ENCODE results near the gene DLGAP1.
A peak's percentile ranks its signal among the peaks of the same experiment; 100 is the strongest.
"Not testable (repeated sequence)": the region's sequence is repeated elsewhere in the genome, so short reads cannot be mapped to it uniquely, and the experiment has no call there.

DLGAP1 gene

GRCh38 chr18:3720818-3721545, 734.1 kb downstream of the DLGAP1 start:
- DNase-seq (ENCODE audit: low spot score) = peak; percentile 8

- no peak for DNase-seq (ENCODE audit: low spot score)
Measured at GRCh38 chr18:3720159-3720558, 734.9 kb downstream of the DLGAP1 start.

- DNase-seq (ENCODE audit: low spot score) = no peak
Measured at GRCh38 chr18:3717376-3718025, 737.6 kb downstream of the DLGAP1 start.

- no peak for DNase-seq (ENCODE audit: low spot score)
Measured at GRCh38 chr18:3716116-3716660, 738.9 kb downstream of the DLGAP1 start.

- DNase-seq (ENCODE audit: low spot score) = no peak
Measured at GRCh38 chr18:3715231-3716080, 739.7 kb downstream of the DLGAP1 start.

- DNase-seq (ENCODE audit: low spot score) = no peak
Measured at GRCh38 chr18:3713708-3714107, 741.4 kb downstream of the DLGAP1 start.

GRCh38 chr18:3713166-3713565, 741.9 kb downstream of the DLGAP1 start:
- DNase-seq (ENCODE audit: low spot score) = no peak

- DNase-seq (ENCODE audit: low spot score) = no peak
Measured at GRCh38 chr18:3712491-3712890, 742.6 kb downstream of the DLGAP1 start.

GRCh38 chr18:3710712-3711301, 744.3 kb downstream of the DLGAP1 start:
- DNase-seq (ENCODE audit: low spot score) = peak; percentile 81

- no peak for DNase-seq (ENCODE audit: low spot score)
Measured at GRCh38 chr18:3709205-3709604, 745.9 kb downstream of the DLGAP1 start.

- DNase-seq (ENCODE audit: low spot score) = no peak
Measured at GRCh38 chr18:3706279-3707097, 748.6 kb downstream of the DLGAP1 start.

- DNase-seq (ENCODE audit: low spot score) = peak; percentile 76
Measured at GRCh38 chr18:3704556-3705344, 750.4 kb downstream of the DLGAP1 start.

- peak; percentile 74 for DNase-seq (ENCODE audit: low spot score)
Measured at GRCh38 chr18:3703732-3704176, 751.4 kb downstream of the DLGAP1 start.

GRCh38 chr18:3699707-3700567, 755.2 kb downstream of the DLGAP1 start:
- DNase-seq (ENCODE audit: low spot score) = not testable (repeated sequence)

GRCh38 chr18:3694030-3694778, 760.9 kb downstream of the DLGAP1 start:
- not testable (repeated sequence) for DNase-seq (ENCODE audit: low spot score)

- no peak for DNase-seq (ENCODE audit: low spot score)
Measured at GRCh38 chr18:3693410-3693809, 761.7 kb downstream of the DLGAP1 start.

- DNase-seq (ENCODE audit: low spot score) = no peak
Measured at GRCh38 chr18:3692691-3693090, 762.4 kb downstream of the DLGAP1 start.

- peak; percentile 58 for DNase-seq (ENCODE audit: low spot score)
Measured at GRCh38 chr18:3692113-3692621, 762.9 kb downstream of the DLGAP1 start.
